Middle frontal gyrus (tissue), 1 donor: ENCODE results near the gene DLG1.
A peak's percentile ranks its signal among the peaks of the same experiment; 100 is the strongest.
"Not testable (repeated sequence)": the region's sequence is repeated elsewhere in the genome, so short reads cannot be mapped to it uniquely, and the experiment has no call there.

ENCODE experiments used
- DNase-seq: peaks from one replicate; pipeline ENCODE4 v3.0.0-alpha.2; 2015; ENCODE audit warnings: low spot score; ENCODE audit errors: extremely low spot score

DLG1 gene

GRCh38 chr3:197212290-197212689 is 86.1 kb downstream of the DLG1 start:
- DNase-seq, result no peak

- not testable (repeated sequence) for DNase-seq
These were observed 86.7 kb downstream of the DLG1 start for GRCh38 chr3:197211698-197212097.

GRCh38 chr3:197209366-197210260 is 88.8 kb downstream of the DLG1 start:
- DNase-seq, result no peak

DNA sequence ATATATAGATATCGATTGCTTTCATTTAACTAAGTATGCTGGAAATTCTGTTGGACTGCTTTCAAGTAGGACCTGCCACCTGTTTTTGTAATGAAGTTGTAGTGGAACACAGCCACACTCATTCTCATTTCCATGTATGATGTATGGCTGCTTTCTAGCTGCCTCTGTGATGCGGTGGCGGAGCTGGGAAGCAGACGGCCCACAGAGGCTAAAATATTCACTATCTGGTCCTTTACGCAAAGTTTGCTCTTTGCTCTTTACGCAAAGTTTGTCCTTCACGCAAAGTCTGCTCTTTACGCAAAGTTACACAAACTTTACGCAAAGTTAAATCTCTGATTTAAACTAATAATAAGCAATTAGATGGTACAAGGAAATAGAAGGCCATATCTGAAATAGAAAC is 91.5 kb downstream of the DLG1 start:
- no peak for DNase-seq

DNA sequence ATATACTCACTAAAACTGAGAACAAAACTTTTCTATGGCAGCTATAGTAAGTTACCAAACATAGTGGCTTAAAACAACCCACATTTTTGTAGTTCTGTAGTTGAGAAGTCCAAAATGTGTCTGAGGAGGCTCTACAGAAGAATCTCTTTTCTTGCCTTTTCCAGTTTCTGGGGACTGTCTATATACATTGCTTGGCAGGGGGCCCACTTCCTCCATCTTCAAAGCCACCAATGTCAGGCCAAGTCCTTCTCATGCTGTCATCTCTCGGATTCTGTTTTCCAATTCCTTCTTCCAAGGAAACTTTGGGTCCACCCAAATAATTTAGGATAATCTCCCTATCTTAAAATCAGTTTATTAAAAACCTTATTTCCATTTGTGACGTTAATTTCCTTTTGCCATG is 92.7 kb downstream of the DLG1 start:
- DNase-seq, result no peak

- DNase-seq, result no peak
These were observed 93.1 kb downstream of the DLG1 start for GRCh38 chr3:197205265-197205664.

DNA sequence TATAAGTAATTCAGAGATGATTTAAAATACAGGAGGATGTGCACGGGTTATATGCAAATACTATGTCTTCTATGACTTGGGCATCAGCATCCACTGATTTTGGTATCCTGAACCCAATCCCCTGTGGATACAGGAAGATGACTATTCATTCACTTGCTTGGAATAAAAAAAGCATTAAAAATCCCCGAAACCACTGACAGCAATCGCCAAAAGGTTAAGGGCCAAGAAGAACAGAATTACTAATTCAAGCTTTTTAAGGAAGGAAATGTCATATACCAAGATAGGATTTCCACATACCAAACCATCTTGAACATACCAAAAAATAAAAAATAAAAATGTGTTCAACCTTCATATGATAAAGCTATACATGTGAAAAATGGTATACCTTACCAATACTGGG is 93.7 kb downstream of the DLG1 start:
- no peak for DNase-seq

GRCh38 chr3:197203714-197204146 is 94.7 kb downstream of the DLG1 start:
- no peak for DNase-seq

GRCh38 chr3:197202694-197203093 is 95.7 kb downstream of the DLG1 start:
- DNase-seq, result no peak

DNA sequence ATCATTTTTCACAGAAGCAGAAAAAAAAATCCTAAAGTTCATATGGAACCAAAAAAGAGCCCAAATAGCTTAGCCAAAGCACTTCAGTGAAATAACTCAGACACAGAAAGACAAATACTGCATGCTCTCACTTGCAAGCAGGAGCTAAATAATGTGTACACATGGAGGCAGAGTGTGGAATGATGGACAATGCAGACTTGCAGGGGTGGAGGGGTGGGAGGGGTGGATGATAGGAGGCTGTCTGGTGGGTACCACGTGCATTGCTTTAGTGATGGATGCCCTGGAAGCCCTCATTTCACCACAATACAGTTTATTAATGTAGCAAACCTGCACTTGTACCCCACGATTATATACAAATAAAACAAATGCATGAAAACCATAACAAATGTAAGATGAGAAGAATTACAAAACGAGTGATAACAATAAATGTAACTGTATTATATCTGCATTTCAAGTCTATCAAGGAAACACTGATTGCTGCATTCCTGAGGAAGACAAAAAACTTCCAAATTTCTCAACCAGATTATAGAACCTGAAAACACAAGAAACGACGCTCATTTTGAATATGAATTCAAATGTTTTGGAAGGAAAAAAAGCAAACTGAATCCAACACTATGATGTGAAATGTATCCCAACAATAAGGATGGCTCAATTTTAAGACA is 96.5 kb downstream of the DLG1 start:
- DNase-seq, result no peak

GRCh38 chr3:197200856-197201255 is 97.6 kb downstream of the DLG1 start:
- DNase-seq, result not testable (repeated sequence)

GRCh38 chr3:197197334-197197733 is 101.1 kb downstream of the DLG1 start:
- DNase-seq, result no peak

DNA sequence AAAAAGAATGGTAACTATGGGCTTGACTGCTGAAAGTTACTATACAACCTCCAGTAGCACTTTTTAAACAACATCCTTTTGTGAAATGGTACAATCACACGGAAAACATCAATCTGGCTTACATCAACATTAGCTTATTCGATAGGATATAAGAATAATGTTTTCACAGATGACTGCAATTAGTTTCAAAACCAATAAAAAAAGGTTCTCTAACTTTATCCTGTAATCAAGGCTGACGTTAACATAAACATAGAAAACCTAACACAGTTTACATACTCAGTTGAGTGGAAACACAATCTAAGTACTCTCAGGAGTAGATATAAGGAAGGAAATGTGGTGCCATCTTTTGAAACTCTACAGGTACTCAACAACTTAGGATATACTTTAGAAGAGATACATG is 102.2 kb downstream of the DLG1 start:
- no peak for DNase-seq

- no peak for DNase-seq
These were observed 103.1 kb downstream of the DLG1 start for GRCh38 chr3:197195326-197195725.

DNA sequence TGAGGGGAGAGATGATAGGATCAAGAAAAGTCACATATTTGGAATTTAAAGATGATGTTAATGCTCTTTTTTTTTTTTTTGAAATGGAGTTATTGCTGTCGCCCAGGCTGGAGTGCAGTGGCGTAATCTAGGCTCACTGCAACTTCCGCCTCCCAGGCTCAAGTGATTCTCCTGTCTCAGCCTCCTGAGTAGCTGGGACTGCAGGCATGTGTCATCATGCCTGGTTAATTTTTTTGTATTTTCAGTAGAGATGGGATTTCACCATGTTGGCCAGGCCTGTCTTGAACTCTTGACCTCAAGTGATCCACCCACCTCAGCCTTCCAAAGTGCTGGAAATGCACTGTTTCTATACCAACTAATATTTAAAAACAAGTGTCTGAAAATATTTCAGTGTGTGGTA is 104.7 kb downstream of the DLG1 start:
- not testable (repeated sequence) for DNase-seq

- DNase-seq, result no peak
These were observed 106.5 kb downstream of the DLG1 start for GRCh38 chr3:197191897-197192296.

GRCh38 chr3:197189623-197190022 is 108.8 kb downstream of the DLG1 start:
- DNase-seq, result no peak

GRCh38 chr3:197188963-197189362 is 109.4 kb downstream of the DLG1 start:
- DNase-seq, result no peak

GRCh38 chr3:197186887-197187588 is 111.4 kb downstream of the DLG1 start:
- DNase-seq, result peak; percentile 48

DNA sequence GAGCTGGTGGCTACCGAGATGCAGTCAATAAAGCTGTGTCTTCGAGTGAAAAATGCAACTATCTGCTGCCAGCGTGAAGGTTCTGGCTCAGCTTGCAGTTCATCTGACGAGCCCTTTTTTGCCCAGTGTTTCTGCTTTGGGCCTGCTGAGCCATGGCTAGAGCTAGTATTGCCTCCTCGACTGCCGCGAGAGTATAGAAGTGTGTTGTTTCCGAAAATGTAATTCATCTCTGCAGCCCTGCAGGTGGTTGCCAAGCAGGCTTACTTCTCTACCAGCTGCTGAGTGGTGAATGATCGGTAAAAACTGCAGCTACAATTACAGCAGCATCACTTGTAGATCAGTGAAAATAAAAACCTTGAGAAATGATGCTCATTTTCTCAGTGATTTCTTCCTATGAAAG is 114.8 kb downstream of the DLG1 start:
- no peak for DNase-seq

DNA sequence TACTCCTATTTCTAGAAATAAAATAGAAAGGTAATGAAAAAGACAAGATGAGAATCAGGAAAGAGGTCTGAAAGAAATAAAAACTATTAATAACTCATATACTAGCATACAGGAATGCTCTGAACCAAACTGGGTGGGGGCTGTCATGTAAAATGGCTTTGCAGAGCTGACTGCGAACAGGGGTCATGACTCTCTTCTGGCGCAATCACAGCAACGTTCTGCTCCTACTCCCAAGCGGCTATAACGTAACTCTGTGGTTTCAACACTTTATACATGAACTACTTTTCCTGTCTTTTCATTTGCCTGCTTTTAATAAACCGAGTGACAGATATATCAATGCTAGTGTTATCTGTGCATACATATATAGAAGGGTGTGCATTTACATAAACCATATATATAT is 116.7 kb downstream of the DLG1 start:
- DNase-seq, result no peak

- no peak for DNase-seq
These were observed 119.4 kb downstream of the DLG1 start for GRCh38 chr3:197178998-197179397.
